Measurements from ENCODE around the gene MYO1E.
A peak's percentile ranks its signal among the peaks of the same experiment; 100 is the strongest.

The MYO1E gene

GRCh38 chr15:59258317-59258716, 114.4 kb downstream of the MYO1E start:
- no peak for DNase-seq

DNA sequence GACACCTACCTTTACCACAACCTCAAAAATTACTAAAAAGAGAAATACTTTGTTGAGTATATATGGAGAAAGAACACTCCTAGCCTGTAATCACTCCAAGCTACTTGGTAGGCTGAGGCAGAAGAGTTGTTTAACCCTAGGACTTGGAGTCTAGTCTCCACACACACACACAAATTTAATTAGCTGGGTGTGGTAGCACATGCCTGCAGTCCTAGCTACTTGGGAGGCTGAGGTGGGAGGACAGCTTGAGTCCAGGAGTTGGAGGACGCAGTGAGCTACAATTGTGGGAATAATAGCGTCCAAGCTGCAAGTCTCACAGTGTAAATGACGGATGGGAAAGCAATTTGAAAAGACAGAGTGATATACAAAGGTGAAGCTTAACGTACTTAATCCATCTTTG, 115.5 kb downstream of the MYO1E start:
- DNase-seq = no peak

GRCh38 chr15:59256482-59256881, 116.2 kb downstream of the MYO1E start:
- DNase-seq = no peak

- no peak for DNase-seq
Measured at GRCh38 chr15:59255680-59256336, 116.9 kb downstream of the MYO1E start.

DNA sequence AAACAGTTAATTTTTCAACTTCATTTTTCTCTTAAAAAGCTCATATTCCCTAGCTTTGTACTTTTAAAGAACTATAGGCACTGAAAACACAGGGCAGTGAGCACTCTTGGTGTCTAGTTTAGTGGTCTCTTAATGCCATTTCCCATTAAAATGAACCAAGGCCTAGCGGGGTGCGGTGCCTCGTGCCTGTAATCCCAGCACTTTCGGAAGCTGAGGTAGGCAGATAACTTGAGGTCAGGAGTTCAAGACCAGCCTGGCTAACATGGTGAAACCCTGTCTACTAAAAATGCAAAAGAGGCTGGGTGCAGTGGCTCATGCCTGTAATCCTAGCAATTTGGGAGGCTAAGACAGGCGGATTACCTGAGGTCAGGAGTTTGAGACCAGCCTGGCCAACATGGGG, 120.5 kb downstream of the MYO1E start:
- DNase-seq = no peak

- no peak for DNase-seq
Measured at GRCh38 chr15:59251001-59251845, 121.4 kb downstream of the MYO1E start.

GRCh38 chr15:59250249-59250648, 122.4 kb downstream of the MYO1E start:
- DNase-seq = no peak

- no peak for DNase-seq
Measured at GRCh38 chr15:59249816-59250215, 122.9 kb downstream of the MYO1E start.

DNA sequence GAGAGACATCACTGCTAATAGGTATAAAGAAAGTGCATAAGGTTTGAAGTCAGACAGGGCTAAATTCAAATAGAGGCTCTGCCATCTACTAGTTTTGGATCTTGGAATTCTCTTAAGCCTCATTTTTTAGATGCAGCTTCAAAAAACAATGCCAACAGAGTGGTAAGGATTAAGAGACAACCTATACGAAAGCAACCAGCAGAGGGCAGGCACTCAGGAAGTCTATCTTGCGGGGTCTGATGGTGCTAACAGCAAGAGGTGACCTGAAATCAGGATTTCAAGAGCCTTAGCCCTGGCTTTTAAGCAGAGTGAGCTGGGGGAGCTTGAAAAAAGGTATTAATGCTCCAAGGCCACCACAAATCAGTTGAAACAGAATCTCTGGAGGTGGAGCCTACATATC, 125.3 kb downstream of the MYO1E start:
- peak; percentile 31 for DNase-seq

DNA sequence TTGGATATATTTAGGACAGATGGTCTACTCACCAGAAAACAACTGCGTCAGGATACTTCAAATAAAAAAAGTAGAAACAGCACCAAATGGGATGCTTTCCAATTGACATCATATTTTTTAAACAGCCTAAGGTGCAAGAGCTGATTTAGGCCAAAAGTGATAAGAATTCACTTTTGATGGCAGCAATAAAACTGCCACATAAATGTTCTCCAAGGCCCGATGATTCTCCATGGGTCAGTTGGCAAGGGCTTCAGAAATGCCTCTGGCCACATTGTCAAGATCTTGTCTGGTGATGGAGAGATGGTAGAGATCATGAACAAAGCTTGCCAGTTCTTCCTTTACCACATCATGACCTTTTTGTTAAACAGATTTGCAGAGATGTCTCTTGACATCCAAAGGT, 127.1 kb downstream of the MYO1E start:
- DNase-seq = no peak

DNA sequence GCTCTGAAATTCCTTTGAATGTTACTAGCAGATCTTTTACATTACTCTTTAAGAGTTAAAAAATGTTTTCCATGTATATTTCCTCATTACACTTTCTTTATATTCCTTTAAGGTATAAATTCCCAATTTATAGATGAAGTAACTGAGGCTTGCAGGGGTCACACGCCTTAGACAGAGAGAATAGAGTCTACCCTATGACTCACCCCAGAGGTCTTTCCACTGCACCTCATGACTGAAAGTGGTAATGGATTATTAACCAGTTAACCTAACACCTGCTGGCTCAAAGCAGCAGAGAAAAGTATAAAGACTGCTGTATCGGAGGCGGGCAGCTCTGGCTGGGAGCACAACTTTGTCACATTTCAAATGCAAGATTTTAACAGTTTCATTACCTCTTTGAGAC, 128.3 kb downstream of the MYO1E start:
- no peak for DNase-seq

DNA sequence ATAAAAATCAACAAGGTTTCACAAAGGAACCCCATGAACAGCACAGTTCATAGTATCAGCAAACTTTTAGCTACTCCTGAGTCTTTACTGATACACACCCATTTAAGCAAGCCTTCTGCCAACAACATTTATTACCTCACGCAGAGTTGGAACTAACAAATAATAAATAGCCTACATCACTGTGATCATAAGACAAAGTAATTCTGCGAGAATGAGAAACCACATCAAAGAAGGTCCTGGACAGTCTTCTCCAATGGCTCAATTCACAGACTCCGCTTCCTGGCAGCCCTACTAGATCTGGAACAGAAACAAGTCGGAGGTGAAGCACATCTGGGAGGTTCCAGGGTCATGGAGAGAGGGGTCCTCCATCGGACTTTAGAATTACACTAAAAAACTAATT, 129.0 kb downstream of the MYO1E start:
- DNase-seq = no peak

DNA sequence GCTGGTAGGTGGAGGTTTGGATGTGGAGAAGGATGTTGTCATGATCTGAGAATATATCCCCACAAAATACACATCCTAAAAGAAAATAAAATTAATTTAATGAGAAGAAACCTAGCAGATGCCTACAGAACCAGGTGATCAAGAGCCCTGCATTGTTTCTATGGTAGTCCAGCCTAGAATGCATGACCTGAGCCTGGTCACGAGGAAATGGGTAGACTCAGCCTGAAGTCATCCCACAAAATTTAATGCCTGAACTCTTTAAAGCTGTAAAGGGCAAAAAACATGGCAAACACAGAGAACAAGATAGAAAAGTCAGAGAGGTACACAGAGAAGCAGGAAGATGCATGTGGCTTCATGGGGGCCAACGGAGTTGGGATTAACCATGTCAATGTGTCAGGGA, 130.0 kb downstream of the MYO1E start:
- no peak for DNase-seq

- no peak for DNase-seq
Measured at GRCh38 chr15:59240036-59240435, 132.6 kb downstream of the MYO1E start.

- no peak for DNase-seq
Measured at GRCh38 chr15:59237924-59238331, 134.7 kb downstream of the MYO1E start.

GRCh38 chr15:59237119-59237855, 135.4 kb downstream of the MYO1E start:
- DNase-seq = no peak

DNA sequence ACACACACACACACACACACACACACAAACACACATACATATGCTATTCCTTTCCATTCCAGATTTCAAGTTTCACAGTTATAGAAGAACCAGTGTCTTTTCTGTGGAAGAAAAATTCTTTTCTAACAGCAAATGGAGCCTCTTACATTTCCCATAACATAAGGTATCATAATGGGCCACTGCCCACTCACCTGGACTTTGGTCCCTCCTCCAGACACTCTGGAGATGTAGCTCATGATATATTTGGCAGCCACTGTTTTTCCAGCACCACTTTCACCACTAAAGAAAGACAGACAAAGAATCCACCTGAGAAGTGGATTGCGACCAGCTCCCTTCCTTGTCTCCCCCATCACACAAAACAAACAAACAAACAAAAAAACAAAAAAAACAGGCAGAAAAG, 136.3 kb downstream of the MYO1E start:
- no peak for DNase-seq

DNA sequence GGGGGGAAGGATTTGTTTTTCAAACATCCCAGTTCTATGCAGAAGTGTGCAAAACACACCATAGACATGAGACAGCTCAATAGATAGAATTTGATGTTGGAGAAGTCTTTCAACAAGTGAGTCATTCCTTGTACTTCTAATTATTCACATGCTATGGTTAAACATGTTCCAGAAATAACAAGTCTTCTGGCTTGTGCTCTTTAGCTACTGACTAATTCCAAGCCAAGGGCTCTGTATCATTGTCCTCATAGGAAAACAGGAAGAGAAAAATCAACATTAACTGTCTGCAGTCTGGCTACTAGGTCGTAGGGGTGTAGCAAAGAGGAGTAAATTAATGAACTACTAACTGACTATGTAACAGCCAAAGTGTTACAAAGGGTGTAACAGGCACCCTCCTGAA, 140.2 kb downstream of the MYO1E start:
- DNase-seq = no peak

DNA sequence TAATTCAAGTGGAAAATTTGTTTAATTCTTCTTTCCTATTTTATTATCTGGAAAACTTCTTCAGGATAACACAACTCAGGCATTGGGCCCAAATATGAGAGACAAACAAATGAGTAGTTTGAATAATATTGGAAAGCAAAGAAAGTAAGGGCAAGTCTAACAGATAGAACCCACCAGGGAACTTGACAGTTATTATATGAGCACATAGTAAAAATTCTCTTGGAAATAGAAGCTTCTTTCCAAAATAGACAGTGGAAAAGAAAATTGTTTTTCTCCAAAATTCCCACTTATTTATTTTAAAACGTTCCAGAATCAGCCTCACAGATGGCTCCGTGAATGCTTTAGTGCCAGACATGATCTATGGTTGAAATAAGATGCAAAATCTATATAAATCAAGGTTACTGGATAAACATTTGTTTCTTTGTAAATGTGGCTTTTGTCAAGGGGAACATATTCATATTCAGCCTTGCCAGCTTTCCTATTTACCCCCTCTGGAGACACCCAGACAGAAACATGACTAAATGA, 142.1 kb downstream of the MYO1E start:
- DNase-seq = no peak

DNA sequence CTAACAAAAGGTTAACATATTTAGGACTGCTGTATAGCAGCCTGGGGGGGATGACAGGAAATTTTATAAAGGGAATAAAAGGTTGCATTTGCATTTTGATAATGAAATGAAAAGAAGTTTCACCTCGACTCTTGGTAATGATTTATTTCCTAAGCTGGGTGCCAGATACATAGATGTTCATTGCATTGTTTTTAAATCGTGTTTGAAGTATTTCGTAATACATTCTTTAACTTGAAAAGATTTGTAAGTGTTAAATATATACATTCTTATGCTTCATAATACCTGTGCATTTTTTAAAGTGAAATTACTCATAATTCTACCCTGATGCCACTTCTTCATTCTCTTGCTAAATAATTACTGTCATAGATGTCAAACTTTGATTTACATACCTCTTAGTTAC, 143.2 kb downstream of the MYO1E start:
- no peak for DNase-seq

DNA sequence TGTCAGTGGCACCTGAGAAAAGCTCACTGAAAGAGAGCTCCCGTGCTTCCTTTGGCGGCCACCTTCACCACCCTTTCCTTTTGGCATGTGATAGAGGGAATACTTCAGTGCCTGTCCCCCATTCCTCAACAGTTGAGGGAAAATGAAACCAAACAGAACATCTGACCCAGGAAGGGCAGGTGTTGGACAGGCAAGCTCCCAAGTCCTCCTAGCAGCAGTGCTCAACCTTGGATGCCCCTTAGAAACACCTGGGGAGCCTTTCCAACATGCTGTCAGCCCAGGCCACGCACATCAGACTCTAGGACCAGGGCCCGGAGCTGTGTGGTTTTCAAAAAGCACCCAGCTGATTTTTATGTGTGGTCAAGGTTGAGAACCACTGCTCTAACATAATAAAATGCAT, 143.7 kb downstream of the MYO1E start:
- DNase-seq = no peak

DNA sequence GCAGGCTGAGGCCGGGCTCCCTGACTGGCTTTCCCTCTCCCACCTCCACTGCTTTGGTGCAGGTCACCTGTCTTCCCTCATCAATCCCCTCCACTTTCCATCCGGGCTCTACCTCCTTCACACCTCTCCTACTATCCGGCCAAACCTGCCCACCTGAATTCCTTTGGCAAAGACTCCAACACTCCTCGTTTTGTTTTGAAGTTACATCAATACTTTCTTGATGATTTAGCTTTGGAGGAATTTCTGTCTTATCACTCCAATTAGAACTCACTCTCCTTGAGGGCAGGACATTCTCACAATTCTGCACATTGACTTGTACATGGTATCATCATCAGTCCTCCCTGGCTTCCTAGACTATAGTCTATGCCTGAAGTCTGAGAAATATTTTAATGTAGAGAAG, 145.7 kb downstream of the MYO1E start:
- DNase-seq = no peak

- DNase-seq = no peak
Measured at GRCh38 chr15:59224474-59224873, 148.2 kb downstream of the MYO1E start.

GRCh38 chr15:59223736-59224135, 148.9 kb downstream of the MYO1E start:
- DNase-seq = no peak
